Fibroblast of lung (primary cell): ENCODE measurements around the gene CRKL.

Experiments
- EZH2 ChIP-seq: IDR thresholded peaks from 2 replicates; pipeline ENCODE4 v1.5.1; 2012; ENCODE audit warnings: low read length, control low read depth, mild to moderate bottlenecking; ENCODE audit errors: missing control alignments
- TF ChIP-seq, protein P1 (sequence below), 2 donors: IDR thresholded peaks in 1 of 2; conservative IDR thresholded peaks in 1 of 2; 1 replicate in 1 of 2; 2 replicates in 1 of 2; pipeline ENCODE4 v1.5.1; 2011 to 2012; ENCODE audit warnings: low read length in 2 of 2, control low read depth in 1 of 2, inconsistent platforms in 1 of 2, low read depth in 1 of 2, mild to moderate bottlenecking in 1 of 2

DNA sequence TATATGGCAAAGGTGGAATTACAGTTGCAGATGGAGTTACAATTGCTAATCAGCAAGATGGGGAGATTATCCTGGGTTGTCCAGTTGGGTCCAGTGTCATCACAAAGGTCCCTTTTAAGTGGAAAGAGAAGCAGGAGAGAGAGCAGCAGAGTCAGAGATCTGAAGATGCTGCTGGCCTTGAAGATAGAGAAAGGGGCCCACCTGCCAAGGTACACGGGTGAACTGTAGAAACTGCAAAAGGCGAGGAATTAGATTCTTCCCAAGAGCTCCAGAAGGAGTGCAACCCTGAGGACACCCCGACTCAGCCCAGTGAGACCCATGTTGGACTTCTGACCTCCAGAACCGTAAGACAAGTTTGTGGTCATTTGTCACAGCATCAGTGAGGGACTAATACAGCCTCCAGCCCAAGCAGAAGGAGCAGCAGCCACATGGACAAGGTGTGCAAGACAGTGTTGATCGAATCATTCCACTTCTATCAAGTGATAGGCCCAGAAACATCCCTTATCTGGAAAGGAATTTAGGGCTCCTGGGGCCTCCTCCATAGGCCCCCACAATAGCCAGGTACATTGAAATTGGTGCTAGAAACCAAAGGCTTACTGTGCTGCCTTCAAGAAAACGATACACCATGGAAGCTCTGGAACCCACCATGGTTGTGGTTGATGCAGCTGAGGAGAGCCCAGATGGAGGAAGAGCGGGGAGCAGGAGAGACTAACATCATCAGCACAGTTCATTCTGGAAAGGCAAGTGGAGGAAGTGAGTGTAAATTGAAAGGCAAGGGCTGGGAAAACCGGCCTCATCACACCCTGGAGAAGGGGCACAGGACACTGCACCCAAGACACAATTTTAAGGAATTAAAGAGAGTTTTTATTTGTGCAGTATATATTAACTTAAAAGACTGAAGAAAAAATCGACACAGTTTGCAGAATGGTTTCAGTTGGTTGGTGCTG is 35.1 kb upstream of the CRKL start:
- TF ChIP-seq, protein P1, sequence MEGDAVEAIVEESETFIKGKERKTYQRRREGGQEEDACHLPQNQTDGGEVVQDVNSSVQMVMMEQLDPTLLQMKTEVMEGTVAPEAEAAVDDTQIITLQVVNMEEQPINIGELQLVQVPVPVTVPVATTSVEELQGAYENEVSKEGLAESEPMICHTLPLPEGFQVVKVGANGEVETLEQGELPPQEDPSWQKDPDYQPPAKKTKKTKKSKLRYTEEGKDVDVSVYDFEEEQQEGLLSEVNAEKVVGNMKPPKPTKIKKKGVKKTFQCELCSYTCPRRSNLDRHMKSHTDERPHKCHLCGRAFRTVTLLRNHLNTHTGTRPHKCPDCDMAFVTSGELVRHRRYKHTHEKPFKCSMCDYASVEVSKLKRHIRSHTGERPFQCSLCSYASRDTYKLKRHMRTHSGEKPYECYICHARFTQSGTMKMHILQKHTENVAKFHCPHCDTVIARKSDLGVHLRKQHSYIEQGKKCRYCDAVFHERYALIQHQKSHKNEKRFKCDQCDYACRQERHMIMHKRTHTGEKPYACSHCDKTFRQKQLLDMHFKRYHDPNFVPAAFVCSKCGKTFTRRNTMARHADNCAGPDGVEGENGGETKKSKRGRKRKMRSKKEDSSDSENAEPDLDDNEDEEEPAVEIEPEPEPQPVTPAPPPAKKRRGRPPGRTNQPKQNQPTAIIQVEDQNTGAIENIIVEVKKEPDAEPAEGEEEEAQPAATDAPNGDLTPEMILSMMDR (conservative IDR thresholded peaks at IDR 0.05 in 1 of 2, IDR thresholded peaks at IDR 0.05 in 1 of 2; ENCODE audit: low read depth in 1 of 2, low read length in 2 of 2): no peak
- TF ChIP-seq EZH2: no peak
